GM19099 (cell line): ENCODE results near the gene EIPR1.

Source experiments
- POLR2A ChIP-seq: IDR thresholded peaks from 3 replicates; pipeline ENCODE4 v1.6.1; 2011; ENCODE audit warnings: low read depth; ENCODE audit not compliant: insufficient read length; ENCODE audit errors: extremely low read depth

Gene EIPR1

GRCh38 chr2:3291113-3291512 is 86.5 kb downstream of the EIPR1 start:
- TF ChIP-seq POLR2A, result no peak

GRCh38 chr2:3290655-3291054 is 87.0 kb downstream of the EIPR1 start:
- no peak for TF ChIP-seq POLR2A

- no peak for TF ChIP-seq POLR2A
Measured at GRCh38 chr2:3289971-3290370, 87.6 kb downstream of the EIPR1 start.

GRCh38 chr2:3289526-3289925 is 88.1 kb downstream of the EIPR1 start:
- no peak for TF ChIP-seq POLR2A

GRCh38 chr2:3289171-3289515 is 88.5 kb downstream of the EIPR1 start:
- no peak for TF ChIP-seq POLR2A

- no peak for TF ChIP-seq POLR2A
Measured at GRCh38 chr2:3288470-3289170, 89.0 kb downstream of the EIPR1 start.

- no peak for TF ChIP-seq POLR2A
Measured at GRCh38 chr2:3287896-3288295, 89.7 kb downstream of the EIPR1 start.

GRCh38 chr2:3285901-3286645 is 91.5 kb downstream of the EIPR1 start:
- no peak for TF ChIP-seq POLR2A

GRCh38 chr2:3284657-3285630 is 92.7 kb downstream of the EIPR1 start:
- TF ChIP-seq POLR2A, result no peak

- TF ChIP-seq POLR2A, result no peak
Measured at GRCh38 chr2:3283206-3283605, 94.4 kb downstream of the EIPR1 start.

GRCh38 chr2:3282056-3282998 is 95.3 kb downstream of the EIPR1 start:
- no peak for TF ChIP-seq POLR2A

- TF ChIP-seq POLR2A, result no peak
Measured at GRCh38 chr2:3280683-3281520, 96.7 kb downstream of the EIPR1 start.

GRCh38 chr2:3280197-3280596 is 97.4 kb downstream of the EIPR1 start:
- no peak for TF ChIP-seq POLR2A
